Kidney (tissue), 14 donors: ENCODE measurements around the gene SLC22A13. TPM values are rescaled to one million over a fixed set of nuclear protein-coding genes. Genes with fewer than 3 reads are reported as not detected.
A peak's percentile ranks its signal among the peaks of the same experiment; 100 is the strongest.

Experiments used
- DNase-seq, 5 donors: peaks; one replicate each; pipeline ENCODE4 v3.0.0-alpha.2; 2013 to 2020
- FAIRE-seq: peaks from 2 replicates; lab custom pipeline; 2012; peaks lifted over from hg19 to GRCh38; lab: Jason Lieb, UNC
- H3K27ac ChIP-seq, 2 donors: one replicate each; pipeline ENCODE4 v1.7.0; 2013; ENCODE audit warnings: low read depth in 2 of 2, low read length in 2 of 2, inconsistent platforms in 1 of 2
- H3K27me3 ChIP-seq: one replicate; pipeline ENCODE4 v1.7.1; 2013; ENCODE audit warnings: low read length, inconsistent platforms; ENCODE audit not compliant: control insufficient read depth, insufficient read depth
- H3K36me3 ChIP-seq, 3 donors: one replicate each; pipeline versions ENCODE4 v1.7.0 to v1.7.1; 2013; ENCODE audit warnings: low read length in 3 of 3, control low read depth in 1 of 3, inconsistent platforms in 1 of 3; ENCODE audit not compliant: insufficient read depth in 3 of 3, control insufficient read depth in 2 of 3
- H3K4me1 ChIP-seq, 3 donors: one replicate each; pipeline versions ENCODE4 v1.7.0 to v1.7.1; 2013; ENCODE audit warnings: low read length in 3 of 3, inconsistent platforms in 1 of 3, low read depth in 1 of 3; ENCODE audit not compliant: control insufficient read depth in 2 of 3, insufficient read depth in 2 of 3
- H3K4me3 ChIP-seq, 3 donors: one replicate each; pipeline versions ENCODE4 v1.7.0 to v1.8.1; 2013; ENCODE audit warnings: low read length in 3 of 3, control low read depth in 1 of 3, inconsistent platforms in 1 of 3
- H3K9ac ChIP-seq, 3 donors: one replicate each; pipeline versions ENCODE4 v1.7.0 to v1.7.1; 2013; ENCODE audit warnings: low read length in 3 of 3, control low read depth in 1 of 3, inconsistent platforms in 1 of 3
- H3K9me3 ChIP-seq, 3 donors: one replicate each; pipeline versions ENCODE4 v1.7.0 to v1.7.1; 2013; ENCODE audit warnings: low read length in 3 of 3, control low read depth in 1 of 3, inconsistent platforms in 1 of 3; ENCODE audit not compliant: control insufficient read depth in 2 of 3, insufficient read depth in 1 of 3
- intact Hi-C: fragments of 100-400 bp; cut with DNase I; formaldehyde crosslinking; loops from one replicate; pipeline ENCODE4 v1.11.1; 2022
- polyA plus RNA-seq: library from polyadenylated mRNA; stranded (reverse); fragments of 350-450 nt; fragmentation: Illumina TruSeq; extraction: RNeasy Lipid Tissue Mini Kit (QIAGEN cat#74804); gene quantifications from one replicate; pipeline ENCODE4 v1.2.3, GENCODE V29; 2014; ENCODE audit warnings: low read depth, low replicate concordance; ENCODE audit not compliant: insufficient read depth
- total RNA-seq: library from RNA; stranded (reverse); fragmentation: NEBNext Ultra II Directional; extraction: Animal tissue kit (Norgen Biotek cat#: 25700); gene quantifications from one replicate; pipeline ENCODE4 v1.2.1, GENCODE V29; 2021
- TF ChIP-seq, protein P1 (sequence below): IDR thresholded peaks from 3 replicates; pipeline ENCODE4 v1.5.1; 2012; ENCODE audit warnings: mild to moderate bottlenecking, moderate library complexity, borderline replicate concordance; ENCODE audit not compliant: insufficient read depth; ENCODE audit errors: extremely low read depth
- donor health status: control.
- donor health status: control.
- donor health status: control.
- donor health status: control.
- donor health status: control.
- donor health status: DM: yes; HTN: yes; CAD: no.
- donor health status: Normal renal cell carcinoma (clear cell type).

SLC22A13 gene
- total and polyA plus RNA-seq, 2 donors from 2014 or later: 0.16 to 9.9 TPM

DNA sequence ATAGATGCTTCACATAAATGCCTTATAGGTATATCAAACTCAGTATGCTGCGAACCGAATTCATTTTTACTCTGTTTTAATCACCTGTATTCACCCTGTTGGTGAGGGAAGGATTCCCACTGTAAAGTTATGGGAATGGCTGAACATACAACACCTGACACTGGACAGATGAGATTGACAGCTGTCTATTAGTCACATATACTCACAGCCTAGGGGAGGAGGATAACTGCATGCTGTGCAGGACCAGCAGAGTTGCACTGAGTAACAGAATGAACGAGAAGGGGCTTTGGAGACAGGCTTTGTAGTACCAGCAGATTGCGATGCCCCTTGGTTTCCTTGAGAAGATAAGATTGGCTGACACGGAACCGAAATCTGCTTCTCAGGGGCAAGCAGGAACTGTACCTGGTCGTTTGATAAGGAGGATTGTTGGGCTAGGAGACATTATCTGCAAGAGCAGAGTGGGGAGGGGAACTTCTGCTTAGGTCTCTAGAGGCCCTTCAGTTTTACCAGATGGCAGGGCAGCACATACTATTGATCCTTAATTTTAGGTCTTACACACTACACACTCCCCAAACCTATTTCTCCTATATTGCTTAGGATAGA lies 43.5 kb upstream of the SLC22A13 start:
- H3K4me1 ChIP-seq: no peaks in the 10 kb centered on the region
- TF ChIP-seq, protein P1, sequence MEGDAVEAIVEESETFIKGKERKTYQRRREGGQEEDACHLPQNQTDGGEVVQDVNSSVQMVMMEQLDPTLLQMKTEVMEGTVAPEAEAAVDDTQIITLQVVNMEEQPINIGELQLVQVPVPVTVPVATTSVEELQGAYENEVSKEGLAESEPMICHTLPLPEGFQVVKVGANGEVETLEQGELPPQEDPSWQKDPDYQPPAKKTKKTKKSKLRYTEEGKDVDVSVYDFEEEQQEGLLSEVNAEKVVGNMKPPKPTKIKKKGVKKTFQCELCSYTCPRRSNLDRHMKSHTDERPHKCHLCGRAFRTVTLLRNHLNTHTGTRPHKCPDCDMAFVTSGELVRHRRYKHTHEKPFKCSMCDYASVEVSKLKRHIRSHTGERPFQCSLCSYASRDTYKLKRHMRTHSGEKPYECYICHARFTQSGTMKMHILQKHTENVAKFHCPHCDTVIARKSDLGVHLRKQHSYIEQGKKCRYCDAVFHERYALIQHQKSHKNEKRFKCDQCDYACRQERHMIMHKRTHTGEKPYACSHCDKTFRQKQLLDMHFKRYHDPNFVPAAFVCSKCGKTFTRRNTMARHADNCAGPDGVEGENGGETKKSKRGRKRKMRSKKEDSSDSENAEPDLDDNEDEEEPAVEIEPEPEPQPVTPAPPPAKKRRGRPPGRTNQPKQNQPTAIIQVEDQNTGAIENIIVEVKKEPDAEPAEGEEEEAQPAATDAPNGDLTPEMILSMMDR: no peak
- DNase-seq: no peak
- no peak overlapping the region for H3K4me3 ChIP-seq
- H3K9ac ChIP-seq: no peak overlapping the region
- peaks cover 3 to 11% (median 5%) of the 10 kb centered on the region in 3 donors for H3K36me3 ChIP-seq
- no peak for FAIRE-seq
- intact Hi-C loops: no loop called here
- no peak overlapping the region for H3K27ac ChIP-seq
- H3K9me3 ChIP-seq: no peaks in the 10 kb centered on the region
- no peaks in the 10 kb centered on the region for H3K27me3 ChIP-seq

DNA sequence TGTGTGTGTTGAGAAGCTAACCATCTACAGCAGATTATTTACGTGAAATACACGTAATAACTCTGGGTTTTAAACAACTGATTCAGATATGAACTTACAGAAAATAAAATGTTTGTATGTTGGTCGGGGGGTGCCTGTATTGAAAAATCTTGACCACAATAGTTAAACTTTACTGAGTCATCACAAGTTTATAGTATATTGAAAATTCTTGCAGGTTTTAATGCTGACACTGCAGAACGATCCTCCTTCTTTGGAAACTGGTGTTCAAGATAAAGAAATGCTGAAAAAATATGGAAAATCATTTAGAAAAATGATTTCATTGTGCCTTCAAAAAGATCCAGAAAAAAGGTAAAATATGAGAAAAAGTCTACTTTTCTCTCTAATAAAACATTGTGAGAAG lies 41.3 kb upstream of the SLC22A13 start:
- intact Hi-C loops: no loop called here
- Histone ChIP-seq H3K4me1 (no peaks in the 10 kb centered on the region), H3K27me3 (no peaks in the 10 kb centered on the region), H3K9ac (no peak overlapping the region), H3K4me3 (no peak overlapping the region), H3K36me3 (peaks cover 3 to 15% (median 5%) of the 10 kb centered on the region in 3 donors), H3K27ac (no peak overlapping the region), H3K9me3 (no peaks in the 10 kb centered on the region)
- TF ChIP-seq, protein P1: no peak
- DNase-seq (no peak), FAIRE-seq (no peak)

DNA sequence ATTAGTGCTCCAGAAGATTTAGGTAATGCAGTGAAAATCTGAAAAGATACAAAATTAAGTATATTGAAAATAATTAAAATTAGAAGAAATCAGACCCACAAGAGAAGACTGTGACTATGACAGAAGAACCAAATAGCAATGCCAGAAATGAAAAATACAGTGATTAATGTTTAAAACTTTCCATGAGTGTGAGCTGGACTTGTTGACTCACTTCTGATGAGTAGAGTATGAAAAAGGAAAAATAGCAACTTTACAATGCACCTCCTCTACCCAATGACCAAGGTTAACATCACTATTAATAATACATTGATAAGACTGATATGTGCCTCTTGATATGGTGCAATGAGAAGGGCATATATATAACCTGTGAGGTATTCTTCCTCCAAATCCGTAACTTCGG lies 39.3 kb upstream of the SLC22A13 start:
- TF ChIP-seq, protein P1: no peak
- DNase-seq (no peak), FAIRE-seq (no peak)
- intact Hi-C loops: no loop called here
- H3K27me3 ChIP-seq: no peaks in the 10 kb centered on the region
- no peak overlapping the region for H3K4me3 ChIP-seq
- H3K9me3 ChIP-seq: no peaks in the 10 kb centered on the region
- peaks cover 5 to 15% (median 7%) of the 10 kb centered on the region in 3 donors for H3K36me3 ChIP-seq
- no peak overlapping the region for H3K27ac ChIP-seq
- H3K9ac ChIP-seq: no peak overlapping the region
- no peaks in the 10 kb centered on the region for H3K4me1 ChIP-seq

DNA sequence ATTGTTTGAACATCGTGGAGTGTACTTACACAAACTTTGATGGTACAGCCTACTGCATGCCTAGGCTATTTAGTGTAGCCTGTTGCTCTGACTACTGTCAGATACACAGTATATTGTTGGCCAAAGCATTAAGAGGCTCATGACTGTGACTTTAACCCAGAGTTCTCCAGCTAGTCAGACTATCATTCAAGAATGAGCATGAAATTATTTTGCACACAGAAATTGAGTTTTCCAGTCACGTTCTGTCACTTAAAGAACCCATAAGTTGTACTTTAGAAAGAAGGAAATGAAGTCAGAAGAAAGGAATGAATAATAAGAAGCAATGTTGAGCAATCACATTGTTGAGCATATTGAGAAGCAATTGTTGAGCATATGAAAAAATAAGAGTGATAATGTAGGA lies 37.6 kb upstream of the SLC22A13 start:
- intact Hi-C loops: no loop called here
- no peak overlapping the region for H3K4me3 ChIP-seq
- peak in 1 of 5 donors; percentile 2 for DNase-seq
- no peak overlapping the region for H3K27ac ChIP-seq
- no peak overlapping the region for H3K9ac ChIP-seq
- no peak for FAIRE-seq
- no peaks in the 10 kb centered on the region for H3K27me3 ChIP-seq
- H3K4me1 ChIP-seq: no peaks in the 10 kb centered on the region
- TF ChIP-seq, protein P1: no peak
- no peaks in the 10 kb centered on the region for H3K9me3 ChIP-seq
- peaks cover 4 to 15% (median 5%) of the 10 kb centered on the region in 3 donors for H3K36me3 ChIP-seq
